Thoracic aorta (tissue), 2 donors: Measurements from ENCODE around the gene FMN2. TPM values are rescaled to one million over a fixed set of nuclear protein-coding genes. Genes with fewer than 3 reads are reported as not detected.

ENCODE experiments used
- ATAC-seq: fragments of 150-250 bp; one replicate; pipeline ENCODE4 v1.8.0; 2017; ENCODE audit warnings: low read depth; ENCODE audit not compliant: insufficient number of reproducible peaks, low FRiP score
- DNase-seq: peaks from one replicate; pipeline ENCODE4 v3.0.0-alpha.2; 2020; ENCODE audit warnings: low spot score
- H3K27ac ChIP-seq, 2 donors: fragments of 200-600 bp; sonication (generic); 1 replicate in 1 of 2; 2 replicates in 1 of 2; pipeline ENCODE4 v1.5.1; 2016; ENCODE audit warnings: mild to moderate bottlenecking in 2 of 2, moderate library complexity in 2 of 2
- H3K27me3 ChIP-seq: fragments of 200-600 bp; sonication (generic); replicated peaks from 2 replicates; pipeline ENCODE4 v1.6.0; 2016; ENCODE audit warnings: mild to moderate bottlenecking; ENCODE audit not compliant: insufficient read depth
- H3K36me3 ChIP-seq: fragments of 200-600 bp; sonication (generic); one replicate; pipeline ENCODE4 v1.5.1; 2016
- H3K4me1 ChIP-seq, 2 donors: fragments of 200-600 bp; sonication (generic); 1 replicate in 1 of 2; 2 replicates in 1 of 2; pipeline versions ENCODE4 v1.5.1 to v1.6.0; 2016; ENCODE audit warnings: low read depth in 2 of 2, mild to moderate bottlenecking in 1 of 2; ENCODE audit not compliant: control insufficient read depth in 1 of 2
- H3K4me3 ChIP-seq: fragments of 200-600 bp; sonication (generic); 2 replicates; pipeline ENCODE4 v1.5.1; 2016; ENCODE audit warnings: mild to moderate bottlenecking
- H3K9me3 ChIP-seq: fragments of 200-600 bp; sonication (generic); 2 replicates; pipeline ENCODE4 v1.5.1; 2016
- total RNA-seq, 2 donors: library from RNA; depleted of rRNA; stranded (reverse); fragments of >200 nt; gene quantifications; one replicate each; pipeline versions ENCODE4 v1.1.0 to v1.2.3, GENCODE V29; 2016
- TF ChIP-seq, protein P1 (sequence below): fragments of 200-600 bp; sonication (generic); IDR thresholded peaks from one replicate; pipeline ENCODE4 v1.5.1; 2019; ENCODE audit warnings: antibody characterized with exemption

FMN2 gene
- total RNA-seq, 2 donors from 2014 or later = 0.14 to 0.71 TPM

GRCh38 chr1:240356568-240356967 is 264.9 kb downstream of the FMN2 start:
- DNase-seq (no peak), ATAC-seq (no peak)
- H3K27ac ChIP-seq = no peak overlapping the region
- H3K36me3 ChIP-seq = no peaks in the 10 kb centered on the region
- H3K9me3 ChIP-seq = no peaks in the 10 kb centered on the region
- H3K4me1 ChIP-seq = no peaks in the 10 kb centered on the region
- H3K4me3 ChIP-seq = no peak overlapping the region
- H3K27me3 ChIP-seq = no peaks in the 10 kb centered on the region
- TF ChIP-seq, protein P1, sequence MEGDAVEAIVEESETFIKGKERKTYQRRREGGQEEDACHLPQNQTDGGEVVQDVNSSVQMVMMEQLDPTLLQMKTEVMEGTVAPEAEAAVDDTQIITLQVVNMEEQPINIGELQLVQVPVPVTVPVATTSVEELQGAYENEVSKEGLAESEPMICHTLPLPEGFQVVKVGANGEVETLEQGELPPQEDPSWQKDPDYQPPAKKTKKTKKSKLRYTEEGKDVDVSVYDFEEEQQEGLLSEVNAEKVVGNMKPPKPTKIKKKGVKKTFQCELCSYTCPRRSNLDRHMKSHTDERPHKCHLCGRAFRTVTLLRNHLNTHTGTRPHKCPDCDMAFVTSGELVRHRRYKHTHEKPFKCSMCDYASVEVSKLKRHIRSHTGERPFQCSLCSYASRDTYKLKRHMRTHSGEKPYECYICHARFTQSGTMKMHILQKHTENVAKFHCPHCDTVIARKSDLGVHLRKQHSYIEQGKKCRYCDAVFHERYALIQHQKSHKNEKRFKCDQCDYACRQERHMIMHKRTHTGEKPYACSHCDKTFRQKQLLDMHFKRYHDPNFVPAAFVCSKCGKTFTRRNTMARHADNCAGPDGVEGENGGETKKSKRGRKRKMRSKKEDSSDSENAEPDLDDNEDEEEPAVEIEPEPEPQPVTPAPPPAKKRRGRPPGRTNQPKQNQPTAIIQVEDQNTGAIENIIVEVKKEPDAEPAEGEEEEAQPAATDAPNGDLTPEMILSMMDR = no peak

DNA sequence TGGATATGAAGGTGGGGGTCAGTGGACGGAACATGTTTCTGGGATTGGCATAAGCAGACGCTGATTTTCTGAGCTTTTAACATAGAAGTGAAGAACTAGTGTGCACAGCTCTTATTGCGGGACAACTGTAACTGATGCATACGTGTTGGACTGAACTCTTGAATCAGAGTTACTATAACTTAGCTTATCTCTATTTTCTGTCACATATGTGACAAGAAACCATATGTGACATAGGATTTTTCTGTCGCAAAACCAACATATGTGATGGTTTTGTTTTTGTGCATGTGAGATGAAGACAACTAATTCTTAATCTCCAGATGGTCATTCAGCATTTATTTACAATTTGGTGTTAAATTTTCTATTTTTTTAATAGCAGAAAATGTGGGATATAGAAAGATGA is 270.4 kb downstream of the FMN2 start:
- no peak overlapping the region for H3K27ac ChIP-seq
- no peaks in the 10 kb centered on the region for H3K9me3 ChIP-seq
- no peaks in the 10 kb centered on the region for H3K4me1 ChIP-seq
- ATAC-seq (no peak), DNase-seq (no peak)
- TF ChIP-seq, protein P1 = no peak
- no peak overlapping the region for H3K4me3 ChIP-seq
- H3K36me3 ChIP-seq = no peaks in the 10 kb centered on the region
- H3K27me3 ChIP-seq = no peaks in the 10 kb centered on the region

DNA sequence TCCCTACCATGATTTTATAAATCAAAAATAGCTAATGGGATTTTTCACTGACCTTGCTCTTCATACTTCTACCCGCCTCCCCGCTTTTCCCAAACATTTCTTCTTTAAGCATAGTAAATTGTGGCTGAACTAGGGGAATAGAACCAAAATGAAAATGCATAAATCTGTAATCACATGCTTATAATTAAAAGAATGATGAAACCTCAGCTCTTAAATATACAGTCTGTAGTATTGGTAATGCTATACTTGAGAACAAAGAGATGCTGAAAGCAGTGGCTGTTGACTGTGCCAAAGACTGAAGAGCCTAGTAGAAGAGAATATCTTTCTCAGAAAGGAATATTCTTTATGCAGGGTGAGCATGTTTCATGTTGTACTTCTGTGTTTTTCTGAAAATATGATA is 271.1 kb downstream of the FMN2 start:
- Histone ChIP-seq H3K36me3 (no peaks in the 10 kb centered on the region), H3K27ac (no peak overlapping the region), H3K4me1 (no peaks in the 10 kb centered on the region), H3K9me3 (no peaks in the 10 kb centered on the region), H3K27me3 (no peaks in the 10 kb centered on the region), H3K4me3 (no peak overlapping the region)
- TF ChIP-seq, protein P1 = no peak
- DNase-seq (no peak), ATAC-seq (no peak)

DNA sequence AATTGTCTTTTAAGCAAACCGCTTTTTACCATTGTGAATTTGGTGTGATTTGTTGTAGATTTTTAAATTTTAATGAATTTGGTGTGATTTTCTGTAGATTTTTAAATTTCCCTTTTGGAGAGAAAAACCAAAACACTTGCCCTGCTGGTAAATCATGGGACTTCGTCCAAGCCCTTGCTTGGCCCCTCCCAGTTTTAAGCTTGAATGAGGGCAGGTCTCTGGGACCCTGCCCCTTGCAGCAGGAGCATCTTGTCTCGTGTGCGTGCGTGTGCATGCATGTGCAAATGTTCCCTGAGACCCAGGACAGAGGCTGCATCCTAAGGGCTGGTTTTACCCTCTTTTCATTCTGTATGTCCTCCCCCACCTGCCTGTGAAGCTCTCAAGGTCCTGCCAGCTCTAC is 271.6 kb downstream of the FMN2 start:
- no peaks in the 10 kb centered on the region for H3K9me3 ChIP-seq
- DNase-seq (no peak), ATAC-seq (no peak)
- no peaks in the 10 kb centered on the region for H3K4me1 ChIP-seq
- no peak overlapping the region for H3K27ac ChIP-seq
- TF ChIP-seq, protein P1 = no peak
- no peaks in the 10 kb centered on the region for H3K27me3 ChIP-seq
- H3K36me3 ChIP-seq = no peaks in the 10 kb centered on the region
- H3K4me3 ChIP-seq = no peak overlapping the region

- Histone ChIP-seq H3K36me3 (no peaks in the 10 kb centered on the region), H3K27me3 (no peaks in the 10 kb centered on the region), H3K27ac (no peak overlapping the region), H3K4me1 (no peaks in the 10 kb centered on the region), H3K4me3 (no peak overlapping the region), H3K9me3 (no peaks in the 10 kb centered on the region)
- DNase-seq = no peak
- ATAC-seq = no peak
- TF ChIP-seq, protein P1 = no peak
Observed at GRCh38 chr1:240363914-240364313, 272.2 kb downstream of the FMN2 start.
